K562 (cell line): ENCODE results near the gene KMT2A. TPM values are rescaled to one million over a fixed set of nuclear protein-coding genes. Genes with fewer than 3 reads are reported as not detected.
A peak's percentile ranks its signal among the peaks of the same experiment; 100 is the strongest.

Experiments
- ATAC-seq: fragments of 200-7000 bp; cut with Tn5 transposase; 3 replicates; pipeline ENCODE4 v1.9.1; 2020; ENCODE audit warnings: moderate library complexity
- BruUV-seq: library from RNA; stranded (reverse); fragments of 400-500 nt; replicated peaks from 2 replicates; lab custom pipeline; 2021; lab: Mats Ljungman, UMichigan
- CTCF ChIA-PET: fragments of 300-600 bp; formaldehyde crosslinking; extraction: SDS; loops from one replicate; lab custom pipeline; 2021; ENCODE audit warnings: low intra/inter-chr PET ratio; lab: Yijun Ruan, JAX
- POLR2A ChIA-PET: fragments of 300-600, 350-650 bp; sonication (Branson Sonifier 250); formaldehyde crosslinking; extraction: SDS; loops from one replicate; lab custom pipeline; 2021; ENCODE audit warnings: antibody characterized with exemption, inconsistent platforms; lab: Yijun Ruan, JAX
- DNase-seq, 4 experiments: peaks; one replicate each; pipeline versions ENCODE4 v3.0.0 to v3.0.0-alpha.2; 2011 to 2018; ENCODE audit warnings: low spot score in 3 of 4, mixed read lengths in 3 of 4; ENCODE audit errors: extremely low read depth in 1 of 4
- FAIRE-seq: peaks from 2 replicates; lab custom pipeline; 2011; peaks lifted over from hg19 to GRCh38; lab: Jason Lieb, UNC
- H2AFZ ChIP-seq: 2 replicates; pipeline ENCODE4 v1.6.0; 2011; ENCODE audit warnings: low read depth, low read length, control low read depth, inconsistent platforms
- H3K27ac ChIP-seq: fragments of 200-600 bp; 3 replicates; pipeline ENCODE4 v1.8.0; 2011; ENCODE audit warnings: low read depth, mild to moderate bottlenecking, control low read depth, inconsistent platforms, low read length, moderate library complexity, mixed read lengths; ENCODE audit errors: extremely low read depth
- H3K27me3 ChIP-seq, 2 experiments: fragments of 300-600 bp in 1 of 2; 2 replicates in 1 of 2; 3 replicates in 1 of 2; pipeline versions ENCODE4 v1.6.0 to v1.8.0; 2011; ENCODE audit warnings: inconsistent platforms in 2 of 2, low read length in 2 of 2, mild to moderate bottlenecking in 1 of 2, mixed read lengths in 1 of 2, moderate library complexity in 1 of 2; ENCODE audit not compliant: control insufficient read depth in 2 of 2, insufficient read depth in 2 of 2
- H3K36me3 ChIP-seq: fragments of 300-600 bp; 3 replicates; pipeline ENCODE4 v1.8.0; 2011; ENCODE audit warnings: mild to moderate bottlenecking, low read length, inconsistent platforms; ENCODE audit not compliant: control insufficient read depth, insufficient read depth
- H3K4me1 ChIP-seq, 2 experiments: fragments of 200-600 bp in 1 of 2; replicated peaks in 1 of 2; 2 replicates in 1 of 2; 3 replicates in 1 of 2; pipeline versions ENCODE4 v1.5.1 to v1.8.0; 2011; ENCODE audit warnings: inconsistent platforms in 2 of 2, low read length in 2 of 2, mild to moderate bottlenecking in 1 of 2, mixed read lengths in 1 of 2, moderate library complexity in 1 of 2; ENCODE audit not compliant: control insufficient read depth in 2 of 2, insufficient read depth in 2 of 2
- H3K4me2 ChIP-seq: 2 replicates; pipeline ENCODE4 v1.6.1; 2011; ENCODE audit warnings: low read length, control low read depth, inconsistent platforms, mixed read lengths; ENCODE audit not compliant: insufficient read depth
- H3K4me3 ChIP-seq: fragments of 200-600 bp; sonication (generic), shearing (Covaris generic); 2 replicates; pipeline ENCODE4 v1.5.1; 2016; ENCODE audit warnings: control low read depth, inconsistent platforms
- H3K79me2 ChIP-seq: fragments of 200-600 bp; 3 replicates; pipeline ENCODE4 v1.8.0; 2011; ENCODE audit warnings: low read length, inconsistent platforms; ENCODE audit not compliant: control insufficient read depth, insufficient read depth
- H3K9ac ChIP-seq, 2 experiments: 2 replicates each; pipeline versions ENCODE4 v1.6.0 to v1.6.1; 2011; ENCODE audit warnings: low read depth in 2 of 2, low read length in 2 of 2, control low read depth in 1 of 2, inconsistent platforms in 1 of 2, mild to moderate bottlenecking in 1 of 2, mixed read lengths in 1 of 2; ENCODE audit not compliant: insufficient read depth in 1 of 2
- H3K9me1 ChIP-seq: one replicate; pipeline ENCODE4 v1.6.0; 2011; ENCODE audit warnings: inconsistent platforms, mild to moderate bottlenecking, low read length, moderate library complexity; ENCODE audit not compliant: control insufficient read depth, insufficient read depth
- H3K9me3 ChIP-seq: replicated peaks from 2 replicates; pipeline ENCODE4 v1.5.1; 2011; ENCODE audit warnings: low read depth, low read length, inconsistent platforms; ENCODE audit not compliant: control insufficient read depth, insufficient read depth
- H4K20me1 ChIP-seq: replicated peaks from 2 replicates; pipeline ENCODE4 v1.6.1; 2011; ENCODE audit warnings: low read length, inconsistent platforms, mixed read lengths; ENCODE audit not compliant: control insufficient read depth, insufficient read depth
- ESRRB ChIP-seq: fragments of 250-450 bp; sonication (Bioruptor Pico); IDR thresholded peaks from 2 replicates; pipeline ENCODE4 v1.5.0; 2020; ENCODE audit warnings: mild to moderate bottlenecking, moderate library complexity, borderline replicate concordance
- RAD21 ChIP-seq, 2 experiments: fragments of 250-450 bp in 1 of 2; fragments of 450-650 bp in 1 of 2; sonication (Bioruptor Pico) in 1 of 2; formaldehyde crosslinking in 1 of 2; IDR thresholded peaks in 1 of 2; conservative IDR thresholded peaks in 1 of 2; 2 replicates each; pipeline versions ENCODE4 v1.4.0 to v1.8.0; 2020 to 2022; ENCODE audit warnings: mild to moderate bottlenecking in 2 of 2, moderate library complexity in 1 of 2
- WGBS: fragments of 100-300 bp; shearing (Covaris generic); methylation state at CpG from one replicate; pipeline ENCODE4 v1.1.6; 2016; ENCODE audit warnings: low coverage, mixed read lengths; ENCODE audit not compliant: insufficient coverage; ENCODE audit errors: missing lambda C conversion rate; 5-methylcytosine and 5-hydroxymethylcytosine counted together
- in situ Hi-C: fragments of 300-500 bp; cut with MboI; formaldehyde crosslinking; loops from 4 replicates; pipeline ENCODE4 v1.15.0; 2018; ENCODE audit warnings: inconsistent platforms, mixed read lengths
- intact Hi-C: fragments of 100-400 bp; cut with micrococcal nuclease; formaldehyde crosslinking; loops from 2 replicates; pipeline ENCODE4 v1.14.2; 2022
- polyA plus RNA-seq, 8 experiments: library from polyadenylated mRNA; depleted of rRNA in 4 of 8; stranded (reverse) in 5 of 8; unstranded in 3 of 8; fragments of >200 nt; fragmentation: Nextera tagmentation in 2 of 8; fragmentation: Illumina TruSeq in 1 of 8; extraction: Ambion mirVana in 2 of 8; extraction: Trizol in 1 of 8; gene quantifications; 2 replicates each; pipeline versions ENCODE4 v1.2.1 to v1.2.3, GENCODE V29; 2011 to 2014; ENCODE audit warnings: inconsistent platforms in 1 of 8, missing spikeins in 1 of 8
- total RNA-seq, 7 experiments: library from RNA; depleted of rRNA in 6 of 7; stranded (reverse); fragments of >200 nt in 6 of 7; fragmentation: Illumina TruSeq in 2 of 7; extraction: Trizol in 2 of 7; gene quantifications; 2 replicates each; pipeline versions ENCODE4 v1.2.1 to v1.2.3, GENCODE V29; 2011 to 2021; ENCODE audit warnings: low replicate concordance in 1 of 7
- TF ChIP-seq, protein P1 (sequence below), 3 experiments: IDR thresholded peaks in 2 of 3; conservative IDR thresholded peaks in 1 of 3; 2 replicates each; pipeline ENCODE4 v1.5.1; 2011 to 2012; ENCODE audit warnings: low read length in 3 of 3, mild to moderate bottlenecking in 3 of 3, control low read depth in 2 of 3, improper control_type of control experiment in 1 of 3, inconsistent platforms in 1 of 3, low read depth in 1 of 3, mixed read lengths in 1 of 3, moderate library complexity in 1 of 3; ENCODE audit not compliant: insufficient read depth in 2 of 3

The KMT2A gene
- total and polyA plus RNA-seq, 9 of the 15 experiments (the other 6 are each of a cell fraction or from before 2014, with no cell fraction given), result 9.6 to 59.9 (median 32.6) TPM

DNA sequence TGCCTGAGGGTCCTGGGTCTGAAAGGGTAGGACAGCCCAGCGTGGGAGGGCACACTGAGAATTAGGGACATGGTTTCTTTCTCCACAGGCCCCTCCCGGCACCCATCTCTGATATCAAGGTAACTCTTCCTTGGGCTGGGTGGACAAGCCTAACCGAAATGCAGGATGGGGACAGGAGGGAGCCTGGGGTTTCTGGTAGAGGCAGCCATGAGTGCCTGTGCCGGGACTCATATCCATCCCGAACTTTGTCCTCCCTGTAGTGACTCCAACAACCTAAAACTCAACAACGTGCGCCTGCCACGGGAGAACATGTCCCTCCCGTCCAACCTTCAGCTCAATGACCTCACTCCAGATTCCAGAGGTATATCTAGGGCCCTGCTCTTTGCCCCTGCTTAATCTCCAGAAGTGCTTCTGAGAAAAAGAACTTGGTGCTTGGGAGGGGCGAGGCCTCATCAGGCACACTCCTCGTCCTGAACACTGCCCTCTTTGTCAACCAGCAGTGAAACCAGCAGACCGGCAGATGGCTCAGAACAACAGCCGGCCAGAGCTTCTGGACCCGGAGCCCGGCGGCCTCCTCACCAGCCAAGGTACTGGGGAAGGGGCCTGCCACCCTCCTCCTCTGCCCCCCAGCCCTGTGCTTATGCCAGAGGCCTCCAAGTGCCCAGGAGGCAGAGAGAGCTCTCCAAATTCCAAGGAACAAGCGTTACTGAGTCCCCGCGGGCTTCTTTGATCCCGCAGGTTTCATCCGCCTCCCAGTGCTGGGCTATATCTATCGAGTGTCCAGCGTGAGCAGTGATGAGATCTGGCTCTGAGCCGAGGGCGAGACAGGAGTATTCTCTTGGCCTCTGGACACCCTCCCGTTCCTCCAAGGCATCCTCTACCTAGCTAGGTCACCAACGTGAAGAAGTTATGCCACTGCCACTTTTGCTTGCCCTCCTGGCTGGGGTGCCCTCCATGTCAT, 97.8 kb downstream of the KMT2A start:
- ChIA-PET POLR2A (interaction anchor here (0.6 to 0.8 kb wide), 2 partner anchors 28 to 676 kb away, joined by 3 to 5 read pairs; no protein-coding TSS in a partner anchor), CTCF (no interaction called here)
- in situ Hi-C loops (no loop called here), intact Hi-C loops (loop anchor here (5.0 kb wide), 1 partner anchor 33 kb away; the partner anchor contains the start of gene IFT46)
- Histone ChIP-seq H3K4me3 (no peak overlapping the region), H3K36me3 (no peaks in the 10 kb centered on the region), H3K27me3 (no peaks in the 10 kb centered on the region), H3K9ac (peak overlapping the region in 1 of 2 experiments; percentile 10; a peak in 1 of 4 replicates), H3K9me1 (no peaks in the 10 kb centered on the region), H3K9me3 (no peaks in the 10 kb centered on the region), H2AFZ (peak overlapping the region; percentile 25; the same call in 1 of the 2 replicates), H4K20me1 (no peaks in the 10 kb centered on the region), H3K4me2 (no peak overlapping the region), H3K79me2 (no peaks in the 10 kb centered on the region; the same call in 2 of the 3 replicates), H3K4me1 (peaks cover 17 to 40% of the 10 kb centered on the region in 2 experiments), H3K27ac (no peak overlapping the region)
- ATAC-seq (peak; percentile 10; the same call in 2 of the 3 replicates), FAIRE-seq (peak; percentile 19), DNase-seq (peak in 2 of 4 experiments; percentile 34 to 41)
- TF ChIP-seq, protein P1, sequence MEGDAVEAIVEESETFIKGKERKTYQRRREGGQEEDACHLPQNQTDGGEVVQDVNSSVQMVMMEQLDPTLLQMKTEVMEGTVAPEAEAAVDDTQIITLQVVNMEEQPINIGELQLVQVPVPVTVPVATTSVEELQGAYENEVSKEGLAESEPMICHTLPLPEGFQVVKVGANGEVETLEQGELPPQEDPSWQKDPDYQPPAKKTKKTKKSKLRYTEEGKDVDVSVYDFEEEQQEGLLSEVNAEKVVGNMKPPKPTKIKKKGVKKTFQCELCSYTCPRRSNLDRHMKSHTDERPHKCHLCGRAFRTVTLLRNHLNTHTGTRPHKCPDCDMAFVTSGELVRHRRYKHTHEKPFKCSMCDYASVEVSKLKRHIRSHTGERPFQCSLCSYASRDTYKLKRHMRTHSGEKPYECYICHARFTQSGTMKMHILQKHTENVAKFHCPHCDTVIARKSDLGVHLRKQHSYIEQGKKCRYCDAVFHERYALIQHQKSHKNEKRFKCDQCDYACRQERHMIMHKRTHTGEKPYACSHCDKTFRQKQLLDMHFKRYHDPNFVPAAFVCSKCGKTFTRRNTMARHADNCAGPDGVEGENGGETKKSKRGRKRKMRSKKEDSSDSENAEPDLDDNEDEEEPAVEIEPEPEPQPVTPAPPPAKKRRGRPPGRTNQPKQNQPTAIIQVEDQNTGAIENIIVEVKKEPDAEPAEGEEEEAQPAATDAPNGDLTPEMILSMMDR (IDR thresholded peaks at IDR 0.05 in 2 of 3, conservative IDR thresholded peaks at IDR 0.05 in 1 of 3; ENCODE audit: insufficient read depth in 2 of 3, low read depth in 1 of 3, low read length in 3 of 3), result peak in 2 of 3 experiments; percentile 22 to 28; a peak in 3 of 6 replicates
- no peak for TF ChIP-seq ESRRB (CRISPR knock-in tag)
- peak in 1 of 2 experiments; percentile 32; a peak in 1 of 4 replicates for TF ChIP-seq RAD21 (CRISPR knock-in tag; conservative IDR thresholded peaks at IDR 0.05 in 1 of 2, IDR thresholded peaks at IDR 0.05 in 1 of 2)
- 34% methylated on average over 25 of the region's 27 CpGs for WGBS
- no TSS peak for BruUV-seq
